Retinal pigment epithelial cell (primary cell): ENCODE measurements around the gene B3GALNT1.
A peak's percentile ranks its signal among the peaks of the same experiment; 100 is the strongest.
"Not testable (repeated sequence)": the region's sequence is repeated elsewhere in the genome, so short reads cannot be mapped to it uniquely, and the experiment has no call there.

Experiments used
- DNase-seq: peaks from one replicate; pipeline ENCODE4 v3.0.0-alpha.2; 2010; ENCODE audit warnings: low read depth
- H3K4me3 ChIP-seq: 2 replicates; pipeline ENCODE4 v1.5.1; 2011; ENCODE audit warnings: mild to moderate bottlenecking, low read length, control low read depth, moderate library complexity
- TF ChIP-seq, protein P1 (sequence below): conservative IDR thresholded peaks from 2 replicates; pipeline ENCODE4 v1.5.1; 2011; ENCODE audit warnings: low read depth, low read length, control low read depth, inconsistent platforms

B3GALNT1 gene

DNA sequence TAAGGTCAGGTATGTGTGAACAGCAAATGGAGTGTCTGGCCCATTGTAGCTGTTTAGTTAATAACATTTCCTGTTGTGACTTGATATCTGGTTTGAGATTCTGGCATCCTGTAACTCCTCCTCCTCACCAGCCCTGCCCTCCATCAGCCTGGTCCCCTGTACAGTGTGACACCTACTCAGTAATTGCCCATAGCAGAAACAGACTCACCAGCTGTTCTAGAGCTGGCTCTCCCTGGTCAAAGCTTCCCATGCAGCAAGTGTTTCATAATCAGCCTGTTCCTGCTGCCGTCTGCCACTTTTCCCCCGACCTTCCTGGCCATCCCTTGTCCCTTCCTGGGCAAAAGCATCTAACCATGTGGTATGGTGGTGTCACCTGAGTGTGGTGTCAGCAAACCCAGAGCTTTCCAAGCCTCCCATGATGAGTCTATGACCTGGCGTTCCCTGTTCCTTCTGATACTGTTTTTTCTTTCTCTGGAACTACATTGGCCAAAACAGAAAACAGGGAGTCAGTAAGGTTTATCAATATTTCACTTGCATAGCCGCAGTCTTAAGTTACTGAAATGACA is 55.4 kb downstream of the B3GALNT1 start:
- TF ChIP-seq, protein P1, sequence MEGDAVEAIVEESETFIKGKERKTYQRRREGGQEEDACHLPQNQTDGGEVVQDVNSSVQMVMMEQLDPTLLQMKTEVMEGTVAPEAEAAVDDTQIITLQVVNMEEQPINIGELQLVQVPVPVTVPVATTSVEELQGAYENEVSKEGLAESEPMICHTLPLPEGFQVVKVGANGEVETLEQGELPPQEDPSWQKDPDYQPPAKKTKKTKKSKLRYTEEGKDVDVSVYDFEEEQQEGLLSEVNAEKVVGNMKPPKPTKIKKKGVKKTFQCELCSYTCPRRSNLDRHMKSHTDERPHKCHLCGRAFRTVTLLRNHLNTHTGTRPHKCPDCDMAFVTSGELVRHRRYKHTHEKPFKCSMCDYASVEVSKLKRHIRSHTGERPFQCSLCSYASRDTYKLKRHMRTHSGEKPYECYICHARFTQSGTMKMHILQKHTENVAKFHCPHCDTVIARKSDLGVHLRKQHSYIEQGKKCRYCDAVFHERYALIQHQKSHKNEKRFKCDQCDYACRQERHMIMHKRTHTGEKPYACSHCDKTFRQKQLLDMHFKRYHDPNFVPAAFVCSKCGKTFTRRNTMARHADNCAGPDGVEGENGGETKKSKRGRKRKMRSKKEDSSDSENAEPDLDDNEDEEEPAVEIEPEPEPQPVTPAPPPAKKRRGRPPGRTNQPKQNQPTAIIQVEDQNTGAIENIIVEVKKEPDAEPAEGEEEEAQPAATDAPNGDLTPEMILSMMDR: no peak
- H3K4me3 ChIP-seq: no peak overlapping the region
- DNase-seq: no peak

DNA sequence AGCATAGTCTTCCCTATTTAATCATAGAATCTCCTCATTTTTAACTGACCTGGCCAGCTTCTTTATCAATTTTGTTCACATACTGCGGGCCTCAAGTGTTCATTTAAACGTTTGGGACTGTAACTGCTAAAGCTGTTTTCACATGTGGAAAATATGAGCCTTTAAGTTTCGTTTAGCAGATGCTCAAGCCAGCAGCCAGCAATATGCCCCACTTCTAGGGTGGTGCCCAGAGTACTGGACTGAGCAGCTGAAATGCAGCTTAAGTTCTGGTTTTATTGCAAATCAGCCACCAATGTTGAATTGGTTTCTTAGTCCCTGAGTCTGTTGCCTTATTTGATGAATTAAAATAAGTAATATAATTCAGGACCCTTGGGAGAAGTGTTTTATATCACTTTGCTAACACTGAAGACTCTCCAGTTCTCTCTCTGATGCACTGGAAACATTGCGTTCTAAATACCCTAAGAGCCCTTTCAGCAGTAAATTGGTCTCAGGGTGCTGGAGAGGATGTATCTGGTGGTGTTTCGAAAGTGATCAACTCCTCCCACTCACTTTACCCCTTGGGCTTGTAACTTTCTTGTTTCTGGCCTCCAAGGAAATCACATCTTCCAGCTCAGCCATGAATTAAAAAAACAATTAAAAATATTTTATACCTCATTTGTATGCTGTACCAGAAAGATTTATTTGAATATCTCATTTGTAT is 61.7 kb downstream of the B3GALNT1 start:
- TF ChIP-seq, protein P1: no peak
- DNase-seq: no peak
- no peak overlapping the region for H3K4me3 ChIP-seq

DNA sequence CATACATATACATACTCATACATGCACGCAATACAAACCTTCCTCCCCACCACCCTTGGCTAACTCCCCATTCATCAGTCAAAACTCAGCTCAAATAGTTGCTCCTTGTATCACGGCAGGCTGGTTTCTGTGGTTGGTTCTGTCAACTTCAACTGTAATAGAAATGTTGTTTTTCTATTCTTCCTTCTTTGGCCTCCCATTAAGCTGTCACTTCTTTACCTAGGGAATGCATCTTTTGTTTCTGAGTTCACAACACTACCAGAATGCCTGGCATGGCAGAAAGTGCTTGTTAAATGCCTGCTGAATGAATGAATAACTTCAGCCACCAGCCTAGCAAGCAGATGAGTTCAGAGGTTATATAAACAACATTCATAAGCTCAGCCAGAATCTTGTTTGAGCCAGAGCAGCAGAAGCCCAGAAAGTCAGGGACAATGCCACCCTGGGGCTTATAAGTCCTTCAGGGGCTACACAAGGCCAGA is 63.1 kb downstream of the B3GALNT1 start:
- DNase-seq: no peak
- no peak overlapping the region for H3K4me3 ChIP-seq
- TF ChIP-seq, protein P1: no peak

DNA sequence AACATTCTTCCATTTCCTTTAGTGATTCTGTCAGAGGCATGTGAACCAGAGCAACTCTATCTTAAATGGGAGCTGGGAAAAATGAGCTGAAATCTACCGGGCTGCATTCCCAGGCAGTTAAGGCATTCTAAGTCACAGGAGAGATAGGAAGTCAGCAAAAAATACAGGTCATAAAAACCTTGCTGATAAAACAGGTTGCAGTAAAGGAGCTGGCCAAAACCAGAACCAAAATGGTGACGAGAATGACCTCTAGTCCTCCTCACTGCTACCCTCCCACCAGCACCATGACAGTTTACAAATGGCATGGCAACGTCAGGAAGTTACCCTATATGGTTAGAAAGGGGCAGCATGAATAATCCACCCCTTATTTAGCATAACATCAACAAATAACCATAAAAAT is 66.4 kb downstream of the B3GALNT1 start:
- TF ChIP-seq, protein P1: no peak
- H3K4me3 ChIP-seq: no peak overlapping the region
- DNase-seq: peak; percentile 39

DNA sequence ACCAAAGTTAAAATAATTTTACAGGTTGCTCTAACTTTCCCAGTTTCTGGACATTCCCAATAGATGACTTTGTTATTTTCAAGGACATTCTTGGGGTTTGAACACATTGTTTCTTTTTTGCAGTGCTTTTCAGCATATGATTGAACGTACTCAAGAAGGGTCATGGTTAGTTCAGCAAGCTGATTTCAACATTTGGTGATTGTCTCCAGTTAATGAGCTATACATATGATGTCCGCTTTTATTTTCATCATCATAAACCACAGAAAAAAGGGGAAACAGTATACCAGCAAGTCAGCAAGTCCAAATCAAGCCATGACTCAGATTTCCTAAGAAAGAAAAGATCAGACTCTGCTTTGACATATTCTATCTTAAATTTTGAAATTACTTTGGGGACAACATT is 69.4 kb downstream of the B3GALNT1 start:
- DNase-seq: peak; percentile 52
- TF ChIP-seq, protein P1: no peak
- H3K4me3 ChIP-seq: no peak overlapping the region

DNA sequence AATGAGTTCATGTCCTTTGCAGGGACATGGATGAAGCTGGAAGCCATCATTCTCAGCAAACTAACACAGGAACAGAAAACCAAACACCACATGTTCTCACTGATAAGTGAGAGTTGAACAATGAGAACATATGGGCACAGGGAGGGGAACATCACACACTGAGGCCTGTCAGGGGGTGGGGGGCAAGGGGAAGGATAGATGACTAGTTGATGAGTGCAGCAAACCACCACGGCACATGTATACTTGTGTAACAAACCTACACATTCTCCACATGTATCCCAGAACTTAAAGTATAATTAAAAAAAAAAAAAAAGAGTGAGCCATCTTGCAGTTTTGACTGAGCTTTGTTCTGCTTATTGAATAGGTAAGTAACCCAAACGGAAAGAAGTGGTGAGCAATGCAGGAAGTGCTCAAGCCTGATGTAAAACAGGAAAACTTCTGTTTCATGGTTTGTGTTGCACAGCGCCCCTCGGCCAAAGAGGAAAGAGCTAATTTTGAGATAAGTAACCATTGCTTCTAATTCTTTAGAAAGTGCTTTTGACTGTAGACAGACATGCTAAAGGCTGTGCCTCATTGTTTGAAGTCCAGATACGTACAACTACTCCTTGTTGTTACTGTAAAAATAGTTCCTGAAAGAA is 70.1 kb downstream of the B3GALNT1 start:
- H3K4me3 ChIP-seq, DNase-seq: not testable (repeated sequence)
